Osteoblast (primary cell): ENCODE results near the gene NELL2. TPM values are rescaled to one million over a fixed set of nuclear protein-coding genes. Genes with fewer than 3 reads are reported as not detected.

ENCODE experiments used
- DNase-seq: peaks from one replicate; pipeline ENCODE4 v3.0.0; 2011; ENCODE audit warnings: low spot score, mixed read lengths; ENCODE audit not compliant: insufficient read length; ENCODE audit errors: missing footprints
- H2AFZ ChIP-seq: 2 replicates; pipeline ENCODE4 v1.6.0; 2011; ENCODE audit warnings: mild to moderate bottlenecking, low read length
- H3K27ac ChIP-seq: 2 replicates; pipeline ENCODE4 v1.5.1; 2011; ENCODE audit warnings: mild to moderate bottlenecking, low read depth, low read length, moderate library complexity
- H3K27me3 ChIP-seq: 2 replicates; pipeline ENCODE4 v1.6.0; 2012; ENCODE audit warnings: mild to moderate bottlenecking, control low read depth, inconsistent platforms, low read length, moderate library complexity; ENCODE audit not compliant: insufficient read depth
- H3K36me3 ChIP-seq: 2 replicates; pipeline ENCODE4 v1.5.1; 2011; ENCODE audit warnings: mild to moderate bottlenecking, low read length, control low read depth, moderate library complexity; ENCODE audit not compliant: insufficient read depth
- H3K4me1 ChIP-seq: 2 replicates; pipeline ENCODE4 v1.5.1; 2011; ENCODE audit warnings: mild to moderate bottlenecking, low read length, control low read depth, moderate library complexity; ENCODE audit not compliant: insufficient read depth
- H3K4me2 ChIP-seq: 2 replicates; pipeline ENCODE4 v1.6.0; 2011; ENCODE audit warnings: mild to moderate bottlenecking, low read length; ENCODE audit not compliant: insufficient read depth
- H3K4me3 ChIP-seq: fragments of 200-600 bp; sonication (generic); 3 replicates; pipeline ENCODE4 v1.5.1; 2012; ENCODE audit warnings: mild to moderate bottlenecking, low read length, inconsistent platforms; ENCODE audit not compliant: insufficient read depth
- H3K79me2 ChIP-seq: 2 replicates; pipeline ENCODE4 v1.6.0; 2012; ENCODE audit warnings: mild to moderate bottlenecking, low read length, control low read depth, inconsistent platforms; ENCODE audit not compliant: insufficient read depth
- H3K9me3 ChIP-seq: 2 replicates; pipeline ENCODE4 v1.5.1; 2011; ENCODE audit warnings: low read depth, low read length, control low read depth
- H4K20me1 ChIP-seq: 2 replicates; pipeline ENCODE4 v1.6.0; 2012; ENCODE audit warnings: mild to moderate bottlenecking, low read length, control low read depth; ENCODE audit not compliant: insufficient read depth
- CTCF ChIP-seq: IDR thresholded peaks from 2 replicates; pipeline ENCODE4 v1.5.1; 2011; ENCODE audit warnings: mild to moderate bottlenecking, low read depth, low read length, moderate library complexity; ENCODE audit errors: extremely low read depth
- total RNA-seq: library from RNA; depleted of rRNA; stranded (reverse); fragments of >200 nt; gene quantifications from 2 replicates; pipeline ENCODE4 v1.2.3, GENCODE V29; 2012

NELL2 gene
- total RNA-seq, 1 donor, result not detected

DNA sequence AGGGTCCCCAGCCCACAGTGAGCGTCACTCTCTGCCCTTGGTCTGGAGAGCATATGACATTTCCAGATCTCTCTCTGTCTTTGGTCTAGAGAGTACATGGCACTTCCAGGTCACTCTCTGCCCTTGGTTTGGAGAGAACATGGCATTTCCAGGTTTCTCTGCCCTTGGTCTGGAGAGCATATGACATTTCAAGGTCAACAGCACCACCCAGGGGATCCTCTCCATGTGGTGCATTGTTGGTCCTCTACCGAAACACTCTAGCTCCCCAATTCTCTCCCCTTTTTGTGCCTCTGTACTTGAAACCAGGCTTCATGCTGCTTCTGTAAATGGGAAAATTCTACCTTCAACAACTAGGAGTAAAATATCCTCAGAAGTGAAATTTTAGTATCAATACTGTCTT is 399.4 kb downstream of the NELL2 start:
- no peaks in the 10 kb centered on the region for H3K79me2 ChIP-seq
- no peaks in the 10 kb centered on the region for H3K4me1 ChIP-seq
- no peaks in the 10 kb centered on the region for H4K20me1 ChIP-seq
- DNase-seq, result no peak
- H3K4me2 ChIP-seq, result no peak overlapping the region
- peaks cover 3% of the 10 kb centered on the region for H3K9me3 ChIP-seq
- H3K4me3 ChIP-seq, result no peak overlapping the region
- no peaks in the 10 kb centered on the region for H3K36me3 ChIP-seq
- H3K27me3 ChIP-seq, result no peaks in the 10 kb centered on the region
- H3K27ac ChIP-seq, result no peak overlapping the region
- no peak overlapping the region for H2AFZ ChIP-seq
- TF ChIP-seq CTCF, result no peak

- Histone ChIP-seq H3K36me3 (no peaks in the 10 kb centered on the region), H3K9me3 (no peaks in the 10 kb centered on the region), H3K4me2 (no peak overlapping the region), H3K79me2 (no peaks in the 10 kb centered on the region), H3K4me3 (no peak overlapping the region), H4K20me1 (no peaks in the 10 kb centered on the region), H2AFZ (no peak overlapping the region), H3K4me1 (no peaks in the 10 kb centered on the region), H3K27me3 (no peaks in the 10 kb centered on the region), H3K27ac (no peak overlapping the region)
- TF ChIP-seq CTCF, result no peak
- no peak for DNase-seq
Measured at GRCh38 chr12:44465139-44465538, 411.0 kb downstream of the NELL2 start.

GRCh38 chr12:44464180-44464579 is 411.9 kb downstream of the NELL2 start:
- no peak for TF ChIP-seq CTCF
- no peak overlapping the region for H2AFZ ChIP-seq
- no peak for DNase-seq

DNA sequence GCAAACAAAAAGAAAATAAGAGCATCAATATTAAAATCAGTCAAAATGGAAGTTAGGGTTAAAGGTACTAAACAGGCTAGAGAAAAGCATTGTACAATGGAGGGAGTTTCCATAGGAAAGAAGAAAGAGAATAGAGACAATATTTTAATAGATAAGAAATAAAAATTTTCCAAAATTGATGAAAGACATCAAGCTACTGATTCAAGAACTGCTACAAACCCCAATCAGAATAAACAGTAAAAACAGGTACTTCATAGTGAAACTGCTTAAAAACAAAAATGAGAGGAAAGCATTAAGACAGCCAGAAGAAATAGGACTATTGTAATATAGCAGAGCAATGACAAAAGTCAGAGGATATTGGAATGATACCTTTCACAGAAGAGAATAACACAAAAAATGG is 413.4 kb downstream of the NELL2 start:
- no peak overlapping the region for H3K4me3 ChIP-seq
- DNase-seq, result no peak
- H4K20me1 ChIP-seq, result no peaks in the 10 kb centered on the region
- H3K9me3 ChIP-seq, result no peaks in the 10 kb centered on the region
- H3K4me2 ChIP-seq, result no peak overlapping the region
- no peak for TF ChIP-seq CTCF
- no peaks in the 10 kb centered on the region for H3K79me2 ChIP-seq
- no peak overlapping the region for H2AFZ ChIP-seq
- no peaks in the 10 kb centered on the region for H3K4me1 ChIP-seq
- no peaks in the 10 kb centered on the region for H3K36me3 ChIP-seq
- H3K27me3 ChIP-seq, result no peaks in the 10 kb centered on the region
- H3K27ac ChIP-seq, result no peak overlapping the region

More at GRCh38 chr12:44464180-44464579, 411.9 kb downstream of the NELL2 start:
- Histone ChIP-seq H3K4me1 (no peaks in the 10 kb centered on the region), H3K36me3 (no peaks in the 10 kb centered on the region), H3K9me3 (no peaks in the 10 kb centered on the region), H3K27ac (no peak overlapping the region), H3K4me3 (no peak overlapping the region), H3K4me2 (no peak overlapping the region), H3K79me2 (no peaks in the 10 kb centered on the region), H3K27me3 (no peaks in the 10 kb centered on the region), H4K20me1 (no peaks in the 10 kb centered on the region)
